Measurements from ENCODE around the gene TLL2.

The TLL2 gene

GRCh38 chr10:96513698-96514561 lies at the start of gene TLL2:
Gene TLL2, minus strand, starts transcription at chr10:96513926. Its CDS starts 241 bp downstream, at chr10:96513685.
- H3K9ac ChIP-seq (ENCODE audit: low read depth, low read length, poor library complexity, severe bottlenecking), result peak within 1 kb of the TSS; percentile 18
- H3K9me3 ChIP-seq (ENCODE audit: insufficient read depth, low read depth, low read length), result no peaks in the 10 kb centered on the region
- H3K79me2 ChIP-seq (ENCODE audit: insufficient read depth, low read length), result no peaks in the 10 kb centered on the region
- no peak for TF ChIP-seq EZH2phosphoT487 (IDR thresholded peaks at IDR 0.05; ENCODE audit: borderline replicate concordance)
- peak; percentile 56 for TF ChIP-seq CTCF (conservative IDR thresholded peaks at IDR 0.05; ENCODE audit: low read length)
- H4K20me1 ChIP-seq (ENCODE audit: insufficient read depth, low read length, poor library complexity, severe bottlenecking), result no peaks in the 10 kb centered on the region
- H2AFZ ChIP-seq (ENCODE audit: low read length), result peak within 1 kb of the TSS; percentile 82
- no peaks in the 10 kb centered on the region for H3K4me1 ChIP-seq (ENCODE audit: insufficient read depth, low read length, poor library complexity, severe bottlenecking)
- no peaks in the 10 kb centered on the region; the same call in 1 of the 2 replicates for H3F3A ChIP-seq (ENCODE audit: low read depth)
- H3K27me3 ChIP-seq (ENCODE audit: insufficient read depth, low read length, poor library complexity, severe bottlenecking), result peaks cover 10% of the 10 kb centered on the region
- H3K4me3 ChIP-seq (ENCODE audit: low read length, poor library complexity, severe bottlenecking), result peak within 1 kb of the TSS; percentile 72
- H3K9me2 ChIP-seq (replicated peaks; ENCODE audit: low read depth, low read length), result no peaks in the 10 kb centered on the region
- peak within 1 kb of the TSS; percentile 77 for H3K4me2 ChIP-seq (ENCODE audit: low read depth, low read length, poor library complexity, severe bottlenecking)
- H3K36me3 ChIP-seq (ENCODE audit: insufficient read depth, low read length), result peaks cover 3% of the 10 kb centered on the region; the same call in 1 of the 2 replicates

- H3K9me3 ChIP-seq (ENCODE audit: insufficient read depth, low read depth, low read length), result no peaks in the 10 kb centered on the region
- peaks cover 82% of the 10 kb centered on the region; the same call in 1 of the 2 replicates for H3K36me3 ChIP-seq (ENCODE audit: insufficient read depth, low read length)
- H3F3A ChIP-seq (ENCODE audit: low read depth), result no peaks in the 10 kb centered on the region
- H3K9ac ChIP-seq (ENCODE audit: low read depth, low read length, poor library complexity, severe bottlenecking), result no peak overlapping the region
- no peak overlapping the region for H2AFZ ChIP-seq (ENCODE audit: low read length)
- H3K4me2 ChIP-seq (ENCODE audit: low read depth, low read length, poor library complexity, severe bottlenecking), result no peak overlapping the region
- no peaks in the 10 kb centered on the region for H3K4me1 ChIP-seq (ENCODE audit: insufficient read depth, low read length, poor library complexity, severe bottlenecking)
- H3K9me2 ChIP-seq (replicated peaks; ENCODE audit: low read depth, low read length), result no peaks in the 10 kb centered on the region
- H3K4me3 ChIP-seq (ENCODE audit: low read length, poor library complexity, severe bottlenecking), result no peak overlapping the region
- H3K27me3 ChIP-seq (ENCODE audit: insufficient read depth, low read length, poor library complexity, severe bottlenecking), result no peaks in the 10 kb centered on the region
- TF ChIP-seq EZH2phosphoT487 (IDR thresholded peaks at IDR 0.05; ENCODE audit: borderline replicate concordance) (no peak), CTCF (conservative IDR thresholded peaks at IDR 0.05; ENCODE audit: low read length) (no peak)
- H3K79me2 ChIP-seq (ENCODE audit: insufficient read depth, low read length), result peaks cover 12% of the 10 kb centered on the region
- H4K20me1 ChIP-seq (ENCODE audit: insufficient read depth, low read length, poor library complexity, severe bottlenecking), result peaks cover 34% of the 10 kb centered on the region
Measured at GRCh38 chr10:96560966-96561887, 47.5 kb upstream of the TLL2 start.

- H3K9me3 ChIP-seq (ENCODE audit: insufficient read depth, low read depth, low read length), result no peaks in the 10 kb centered on the region
- peaks cover 31% of the 10 kb centered on the region for H4K20me1 ChIP-seq (ENCODE audit: insufficient read depth, low read length, poor library complexity, severe bottlenecking)
- H3F3A ChIP-seq (ENCODE audit: low read depth), result no peaks in the 10 kb centered on the region
- no peaks in the 10 kb centered on the region for H3K27me3 ChIP-seq (ENCODE audit: insufficient read depth, low read length, poor library complexity, severe bottlenecking)
- H3K4me3 ChIP-seq (ENCODE audit: low read length, poor library complexity, severe bottlenecking), result no peak overlapping the region
- no peak overlapping the region for H2AFZ ChIP-seq (ENCODE audit: low read length)
- no peaks in the 10 kb centered on the region for H3K4me1 ChIP-seq (ENCODE audit: insufficient read depth, low read length, poor library complexity, severe bottlenecking)
- no peak for TF ChIP-seq CTCF (conservative IDR thresholded peaks at IDR 0.05; ENCODE audit: low read length)
- no peak for TF ChIP-seq EZH2phosphoT487 (IDR thresholded peaks at IDR 0.05; ENCODE audit: borderline replicate concordance)
- H3K9ac ChIP-seq (ENCODE audit: low read depth, low read length, poor library complexity, severe bottlenecking), result no peak overlapping the region
- H3K4me2 ChIP-seq (ENCODE audit: low read depth, low read length, poor library complexity, severe bottlenecking), result no peak overlapping the region
- no peaks in the 10 kb centered on the region for H3K9me2 ChIP-seq (replicated peaks; ENCODE audit: low read depth, low read length)
- H3K79me2 ChIP-seq (ENCODE audit: insufficient read depth, low read length), result peaks cover 12% of the 10 kb centered on the region; the same call in 1 of the 2 replicates
- H3K36me3 ChIP-seq (ENCODE audit: insufficient read depth, low read length), result peaks cover 83% of the 10 kb centered on the region; the same call in 1 of the 2 replicates
Measured at GRCh38 chr10:96560489-96560888, 46.8 kb upstream of the TLL2 start.

All from Loucy (cell line).